GM12865 (cell line): ENCODE results near the gene FOXR1.

Experiments used
- DNase-seq: peaks from one replicate; pipeline ENCODE4 v3.0.0; 2010; ENCODE audit warnings: low read depth
- H3K4me3 ChIP-seq: 2 replicates; pipeline ENCODE4 v1.5.1; 2011; ENCODE audit warnings: mild to moderate bottlenecking, low read depth, low read length, control low read depth
- CTCF ChIP-seq: IDR thresholded peaks from 2 replicates; pipeline ENCODE4 v1.5.1; 2011; ENCODE audit warnings: low read length, control low read depth, low read depth, inconsistent platforms; ENCODE audit not compliant: insufficient read depth; ENCODE audit errors: missing control alignments

Gene FOXR1

GRCh38 chr11:118927554-118928100 is 43.9 kb upstream of the FOXR1 start:
- no peak for DNase-seq
- TF ChIP-seq CTCF: no peak
- H3K4me3 ChIP-seq: no peak overlapping the region

- peak overlapping the region; percentile 72 for H3K4me3 ChIP-seq
- peak; percentile 93 for DNase-seq
- TF ChIP-seq CTCF: peak; percentile 95
These were observed 43.3 kb upstream of the FOXR1 start for GRCh38 chr11:118928101-118928869.

GRCh38 chr11:118928870-118929500 is 42.6 kb upstream of the FOXR1 start:
- DNase-seq: no peak
- no peak for TF ChIP-seq CTCF
- peak overlapping the region; percentile 72 for H3K4me3 ChIP-seq

GRCh38 chr11:118929501-118930093 is 42.0 kb upstream of the FOXR1 start:
- peak overlapping the region; percentile 72 for H3K4me3 ChIP-seq
- DNase-seq: peak; percentile 70

GRCh38 chr11:118930094-118930712 is 41.4 kb upstream of the FOXR1 start:
- DNase-seq: peak; percentile 88
- TF ChIP-seq CTCF: peak; percentile 93
- peak overlapping the region; percentile 72 for H3K4me3 ChIP-seq

More at GRCh38 chr11:118929501-118930093, 42.0 kb upstream of the FOXR1 start:
- no peak for TF ChIP-seq CTCF

GRCh38 chr11:118931571-118931970 is 40.0 kb upstream of the FOXR1 start:
- H3K4me3 ChIP-seq: no peak overlapping the region
- no peak for TF ChIP-seq CTCF
- DNase-seq: no peak
